ENCODE measurements around the gene SPATA31D1. TPM values are rescaled to one million over a fixed set of nuclear protein-coding genes. Genes with fewer than 3 reads are reported as not detected.

SPATA31D1 gene
- total RNA-seq, 1 donor from 2014 or later: not detected

DNA sequence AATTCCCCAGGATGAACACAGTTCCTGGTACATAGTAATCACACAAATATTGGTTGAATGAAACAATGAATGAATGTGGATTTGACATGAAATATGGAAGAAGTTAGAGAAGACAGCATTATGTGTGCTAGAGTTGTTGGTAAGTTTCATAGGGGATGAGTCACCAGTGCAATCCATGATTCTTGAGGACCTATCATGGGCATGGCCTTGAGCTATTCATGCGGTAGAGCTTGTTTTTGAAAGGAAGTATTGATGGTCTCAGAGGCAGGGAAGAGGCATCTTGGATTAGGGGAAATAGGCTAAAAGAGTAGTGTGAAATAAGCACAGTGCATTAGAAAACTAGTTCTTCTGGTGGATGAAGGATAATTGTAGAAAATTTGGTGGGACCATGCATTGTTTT is 22.1 kb downstream of the SPATA31D1 start:
- FAIRE-seq (no peak), DNase-seq (ENCODE audit: low read depth) (peak; percentile 18)
- H3K27me3 ChIP-seq (ENCODE audit: control insufficient read depth, insufficient read depth, low read length): no peaks in the 10 kb centered on the region
- no peak overlapping the region for H3K4me3 ChIP-seq (ENCODE audit: low read depth, low read length)
- TF ChIP-seq, protein P1, sequence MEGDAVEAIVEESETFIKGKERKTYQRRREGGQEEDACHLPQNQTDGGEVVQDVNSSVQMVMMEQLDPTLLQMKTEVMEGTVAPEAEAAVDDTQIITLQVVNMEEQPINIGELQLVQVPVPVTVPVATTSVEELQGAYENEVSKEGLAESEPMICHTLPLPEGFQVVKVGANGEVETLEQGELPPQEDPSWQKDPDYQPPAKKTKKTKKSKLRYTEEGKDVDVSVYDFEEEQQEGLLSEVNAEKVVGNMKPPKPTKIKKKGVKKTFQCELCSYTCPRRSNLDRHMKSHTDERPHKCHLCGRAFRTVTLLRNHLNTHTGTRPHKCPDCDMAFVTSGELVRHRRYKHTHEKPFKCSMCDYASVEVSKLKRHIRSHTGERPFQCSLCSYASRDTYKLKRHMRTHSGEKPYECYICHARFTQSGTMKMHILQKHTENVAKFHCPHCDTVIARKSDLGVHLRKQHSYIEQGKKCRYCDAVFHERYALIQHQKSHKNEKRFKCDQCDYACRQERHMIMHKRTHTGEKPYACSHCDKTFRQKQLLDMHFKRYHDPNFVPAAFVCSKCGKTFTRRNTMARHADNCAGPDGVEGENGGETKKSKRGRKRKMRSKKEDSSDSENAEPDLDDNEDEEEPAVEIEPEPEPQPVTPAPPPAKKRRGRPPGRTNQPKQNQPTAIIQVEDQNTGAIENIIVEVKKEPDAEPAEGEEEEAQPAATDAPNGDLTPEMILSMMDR (IDR thresholded peaks at IDR 0.05; ENCODE audit: insufficient read depth, low read length, severe bottlenecking): no peak
- H3K36me3 ChIP-seq (ENCODE audit: control insufficient read depth, insufficient read depth, low read length): no peaks in the 10 kb centered on the region

DNA sequence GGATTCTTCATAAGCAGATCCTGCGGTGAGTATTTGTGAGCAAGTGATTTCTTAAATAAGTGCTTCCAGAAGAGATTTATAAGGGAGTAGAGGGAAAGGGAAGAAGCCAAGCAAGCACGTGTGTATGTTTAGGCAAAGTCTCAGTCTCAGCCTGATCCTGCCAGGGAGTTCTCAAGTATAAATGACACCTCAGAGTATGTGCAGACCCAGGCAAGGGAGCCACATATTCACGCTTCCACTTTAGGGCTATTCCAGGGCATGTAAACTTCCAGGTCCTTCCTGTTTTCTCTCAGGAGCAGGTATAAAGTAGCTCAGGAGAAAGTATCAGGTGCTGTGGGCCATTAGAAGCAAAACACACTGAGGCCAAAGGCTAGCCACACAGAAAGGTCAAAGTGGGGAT is 22.6 kb downstream of the SPATA31D1 start:
- FAIRE-seq: no peak
- TF ChIP-seq, protein P1 (IDR thresholded peaks at IDR 0.05; ENCODE audit: insufficient read depth, low read length, severe bottlenecking): no peak
- no peak overlapping the region for H3K4me3 ChIP-seq (ENCODE audit: low read depth, low read length)
- H3K27me3 ChIP-seq (ENCODE audit: control insufficient read depth, insufficient read depth, low read length): no peaks in the 10 kb centered on the region
- DNase-seq (ENCODE audit: low read depth): no peak
- H3K36me3 ChIP-seq (ENCODE audit: control insufficient read depth, insufficient read depth, low read length): no peaks in the 10 kb centered on the region

DNA sequence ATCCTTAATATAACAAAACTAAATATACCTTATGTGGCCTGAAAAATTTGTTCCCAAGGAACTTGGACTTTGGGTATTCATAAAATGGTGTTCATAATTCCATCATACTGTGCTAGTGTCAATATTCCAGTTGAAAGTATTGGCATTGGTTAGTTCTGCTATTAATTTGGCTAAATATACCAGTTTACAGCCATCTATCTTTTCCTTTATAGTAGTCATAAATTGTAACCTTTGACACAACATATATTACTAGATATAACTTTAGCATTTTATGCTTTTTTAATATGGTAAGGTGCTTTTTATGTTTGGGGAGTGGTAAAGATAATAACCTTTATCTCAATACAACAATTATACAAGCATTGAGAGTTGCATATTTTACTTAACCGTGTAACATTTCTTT is 23.7 kb downstream of the SPATA31D1 start:
- Histone ChIP-seq H3K36me3 (ENCODE audit: control insufficient read depth, insufficient read depth, low read length) (no peaks in the 10 kb centered on the region), H3K4me3 (ENCODE audit: low read depth, low read length) (no peak overlapping the region), H3K27me3 (ENCODE audit: control insufficient read depth, insufficient read depth, low read length) (no peaks in the 10 kb centered on the region)
- TF ChIP-seq, protein P1 (IDR thresholded peaks at IDR 0.05; ENCODE audit: insufficient read depth, low read length, severe bottlenecking): no peak
- FAIRE-seq (no peak), DNase-seq (ENCODE audit: low read depth) (no peak)

DNA sequence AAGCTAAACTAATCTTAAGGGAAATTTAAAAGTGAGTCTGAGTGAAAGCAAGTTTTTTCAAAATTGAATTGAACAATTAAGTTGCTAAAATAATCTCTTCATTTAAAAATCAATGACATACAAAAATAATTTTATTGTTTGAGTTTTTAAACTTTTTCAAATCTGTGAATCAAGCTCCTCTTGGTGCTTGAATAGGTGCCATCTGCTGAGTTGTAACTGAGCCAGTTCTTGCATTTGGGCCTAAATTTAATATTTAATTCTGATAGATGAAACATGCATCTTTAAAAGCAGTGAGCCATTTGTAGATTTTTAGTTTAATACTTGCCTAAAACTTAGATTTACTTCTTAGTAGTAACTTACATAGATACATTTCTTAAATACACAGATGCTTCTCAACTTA is 31.8 kb downstream of the SPATA31D1 start:
- no peak overlapping the region for H3K4me3 ChIP-seq (ENCODE audit: low read depth, low read length)
- H3K27me3 ChIP-seq (ENCODE audit: control insufficient read depth, insufficient read depth, low read length): no peaks in the 10 kb centered on the region
- FAIRE-seq (no peak), DNase-seq (ENCODE audit: low read depth) (no peak)
- TF ChIP-seq, protein P1 (IDR thresholded peaks at IDR 0.05; ENCODE audit: insufficient read depth, low read length, severe bottlenecking): no peak
- no peaks in the 10 kb centered on the region for H3K36me3 ChIP-seq (ENCODE audit: control insufficient read depth, insufficient read depth, low read length)

DNA sequence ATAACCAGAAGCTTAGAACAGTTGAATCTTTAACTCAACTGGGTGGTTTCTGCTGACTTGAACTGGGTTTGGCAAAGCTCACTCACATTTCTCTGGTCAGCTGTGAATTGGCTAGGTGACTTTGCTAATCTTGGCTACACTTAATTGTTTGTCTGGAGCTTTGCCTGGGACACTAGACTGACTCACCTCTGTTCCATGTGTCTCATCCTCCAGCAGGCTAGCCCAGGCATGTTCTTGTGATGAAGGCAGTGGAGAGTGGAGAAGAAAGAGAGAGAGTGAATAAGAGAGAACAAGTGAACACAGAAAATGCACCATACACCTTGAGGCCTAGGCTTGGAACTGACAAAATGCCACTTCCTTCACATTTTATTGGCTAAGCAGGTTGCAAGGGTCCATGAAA is 32.6 kb downstream of the SPATA31D1 start:
- peak; percentile 96 for FAIRE-seq
- H3K4me3 ChIP-seq (ENCODE audit: low read depth, low read length): no peak overlapping the region
- TF ChIP-seq, protein P1 (IDR thresholded peaks at IDR 0.05; ENCODE audit: insufficient read depth, low read length, severe bottlenecking): no peak
- DNase-seq (ENCODE audit: low read depth): peak; percentile 99
- H3K36me3 ChIP-seq (ENCODE audit: control insufficient read depth, insufficient read depth, low read length): no peaks in the 10 kb centered on the region
- no peaks in the 10 kb centered on the region for H3K27me3 ChIP-seq (ENCODE audit: control insufficient read depth, insufficient read depth, low read length)

DNA sequence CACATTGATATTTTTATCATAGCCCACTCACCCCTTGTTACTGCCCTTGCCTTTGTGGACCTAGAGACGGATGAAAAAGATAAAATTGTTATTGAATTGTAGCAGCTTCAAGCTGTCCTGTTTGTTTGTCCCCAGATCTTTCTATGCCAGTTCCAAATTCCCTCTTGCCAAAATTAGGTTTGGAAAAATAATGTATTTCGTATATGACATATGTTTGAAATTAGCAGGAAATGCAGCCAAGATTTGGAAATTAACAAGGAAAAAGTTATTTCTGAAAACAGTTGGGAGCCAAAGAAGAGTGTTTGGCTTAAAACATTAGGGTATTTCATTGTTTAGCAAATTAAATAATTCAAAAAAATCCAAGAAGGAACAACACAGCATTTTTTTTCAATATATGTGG is 33.5 kb downstream of the SPATA31D1 start:
- Histone ChIP-seq H3K27me3 (ENCODE audit: control insufficient read depth, insufficient read depth, low read length) (no peaks in the 10 kb centered on the region), H3K36me3 (ENCODE audit: control insufficient read depth, insufficient read depth, low read length) (no peaks in the 10 kb centered on the region), H3K4me3 (ENCODE audit: low read depth, low read length) (no peak overlapping the region)
- DNase-seq (ENCODE audit: low read depth) (no peak), FAIRE-seq (no peak)
- TF ChIP-seq, protein P1 (IDR thresholded peaks at IDR 0.05; ENCODE audit: insufficient read depth, low read length, severe bottlenecking): no peak

Measured in bronchial epithelial cell (primary cell).